ENCODE measurements around the gene SYF2.
"Not testable (repeated sequence)": the region's sequence is repeated elsewhere in the genome, so short reads cannot be mapped to it uniquely, and the experiment has no call there.

DNA sequence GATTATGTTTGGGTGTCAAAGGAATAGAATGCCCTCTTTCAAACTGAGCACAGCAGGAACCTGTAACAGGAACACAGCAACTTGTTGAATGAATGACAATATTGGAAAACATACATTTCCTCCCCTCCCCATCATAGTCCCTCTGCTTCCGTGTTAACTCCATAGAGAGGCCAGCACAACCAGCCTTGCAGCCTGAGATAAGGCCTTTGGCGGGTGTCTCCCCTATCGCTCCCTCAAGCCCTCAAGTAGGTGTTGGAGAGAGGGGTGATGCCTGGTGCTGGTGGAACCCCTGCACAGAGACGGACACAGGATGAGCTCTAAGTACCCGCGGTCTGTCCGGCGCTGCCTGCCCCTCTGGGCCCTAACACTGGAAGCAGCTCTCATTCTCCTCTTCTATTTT is 39.9 kb upstream of the SYF2 start, which contains the start of gene RHD:
- TF ChIP-seq POLR2A (IDR thresholded peaks at IDR 0.05), result not testable (repeated sequence)
- TF ChIP-seq, protein P1, sequence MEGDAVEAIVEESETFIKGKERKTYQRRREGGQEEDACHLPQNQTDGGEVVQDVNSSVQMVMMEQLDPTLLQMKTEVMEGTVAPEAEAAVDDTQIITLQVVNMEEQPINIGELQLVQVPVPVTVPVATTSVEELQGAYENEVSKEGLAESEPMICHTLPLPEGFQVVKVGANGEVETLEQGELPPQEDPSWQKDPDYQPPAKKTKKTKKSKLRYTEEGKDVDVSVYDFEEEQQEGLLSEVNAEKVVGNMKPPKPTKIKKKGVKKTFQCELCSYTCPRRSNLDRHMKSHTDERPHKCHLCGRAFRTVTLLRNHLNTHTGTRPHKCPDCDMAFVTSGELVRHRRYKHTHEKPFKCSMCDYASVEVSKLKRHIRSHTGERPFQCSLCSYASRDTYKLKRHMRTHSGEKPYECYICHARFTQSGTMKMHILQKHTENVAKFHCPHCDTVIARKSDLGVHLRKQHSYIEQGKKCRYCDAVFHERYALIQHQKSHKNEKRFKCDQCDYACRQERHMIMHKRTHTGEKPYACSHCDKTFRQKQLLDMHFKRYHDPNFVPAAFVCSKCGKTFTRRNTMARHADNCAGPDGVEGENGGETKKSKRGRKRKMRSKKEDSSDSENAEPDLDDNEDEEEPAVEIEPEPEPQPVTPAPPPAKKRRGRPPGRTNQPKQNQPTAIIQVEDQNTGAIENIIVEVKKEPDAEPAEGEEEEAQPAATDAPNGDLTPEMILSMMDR (IDR thresholded peaks at IDR 0.05), result not testable (repeated sequence)
